Measurements from ENCODE around the gene HAT1.

HAT1 gene

DNA sequence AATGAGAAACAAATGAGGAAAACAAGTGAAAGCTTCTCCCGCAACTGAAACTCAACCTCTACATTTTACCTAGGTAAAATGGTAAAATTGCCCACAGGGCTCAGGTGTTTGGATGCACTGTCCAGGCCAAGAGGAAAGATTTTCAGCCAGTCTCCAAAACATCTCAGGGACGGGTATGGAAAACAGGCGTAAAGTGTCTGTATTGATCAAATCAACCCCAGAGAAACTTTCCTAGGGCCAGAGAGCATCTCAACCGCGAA is 361 bp upstream of the HAT1 start:
- DNase-seq: no peak

DNA sequence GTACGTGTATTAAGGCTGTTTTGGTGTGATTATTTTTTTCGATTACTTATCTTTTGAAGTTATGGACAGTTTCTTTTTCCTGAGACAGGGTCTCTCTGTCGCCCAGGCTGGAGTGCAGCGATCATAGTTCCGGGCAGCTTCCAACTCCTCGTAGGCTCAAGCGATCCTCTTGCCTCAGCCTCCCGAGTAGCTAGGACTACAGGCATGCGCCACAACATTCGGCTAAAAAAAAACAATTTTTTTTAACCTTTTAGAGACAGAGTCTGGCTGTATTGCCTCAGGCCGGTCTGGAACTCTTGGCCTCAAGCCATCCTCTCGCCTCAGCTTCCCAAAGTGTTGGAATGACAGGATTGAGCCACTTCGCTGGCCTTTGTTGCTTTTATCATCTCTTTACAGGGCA is 945 bp downstream of the HAT1 start:
- DNase-seq: peak; percentile 48

DNA sequence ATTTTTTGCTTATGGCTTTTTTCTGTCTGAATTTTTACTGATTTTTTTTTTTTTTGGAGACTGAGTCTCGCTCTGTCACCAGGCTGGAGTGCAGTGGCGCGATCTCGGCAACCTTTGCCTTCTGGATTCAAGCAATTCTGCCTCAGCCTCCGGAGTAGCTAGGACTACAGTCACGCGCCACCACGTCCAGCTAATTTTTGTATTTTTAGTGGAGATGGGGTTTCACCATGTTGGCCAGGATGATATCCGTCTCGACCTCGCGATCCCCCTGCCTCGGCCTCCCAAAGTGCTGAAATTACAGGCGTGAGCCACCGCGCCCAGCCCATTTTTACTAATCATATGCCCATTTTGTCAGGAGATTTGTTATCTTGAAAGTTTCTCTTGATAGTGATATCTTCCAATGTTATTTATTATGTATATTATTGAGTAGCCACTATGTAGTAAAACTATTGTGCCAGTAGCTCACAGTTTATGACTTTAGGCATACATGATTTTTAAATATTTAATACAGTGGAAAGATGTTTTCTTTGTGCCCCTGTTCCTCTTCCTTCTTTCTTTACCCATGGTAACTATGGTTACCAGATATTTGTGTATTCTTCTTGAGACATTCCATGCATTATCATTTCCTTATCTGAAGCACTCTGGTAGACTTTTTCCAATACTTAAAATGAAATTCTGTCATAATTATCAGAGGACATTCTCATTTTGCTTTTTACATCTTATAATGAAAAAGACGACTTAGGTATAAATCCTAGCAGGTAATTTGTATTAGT is 2.1 kb downstream of the HAT1 start:
- DNase-seq: no peak

DNA sequence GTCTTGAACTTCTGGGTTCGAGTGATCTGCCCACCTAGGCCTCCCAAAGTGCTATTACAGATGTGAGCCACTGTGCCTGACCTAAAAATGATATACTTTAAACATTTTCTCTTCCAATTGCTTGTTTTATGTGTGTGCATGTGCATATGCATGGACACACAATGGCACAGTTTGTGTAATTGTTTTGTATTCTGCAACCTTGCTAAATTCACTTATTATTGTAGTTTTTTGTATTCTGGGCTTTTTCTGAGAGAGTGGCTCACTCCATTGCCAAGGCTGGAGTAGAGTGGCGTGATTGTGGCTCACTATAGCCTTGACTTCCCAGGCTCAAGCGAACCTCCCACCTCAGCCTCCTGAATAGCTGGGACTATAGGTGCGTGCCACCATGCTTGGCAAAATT is 8.1 kb downstream of the HAT1 start:
- DNase-seq: no peak

DNA sequence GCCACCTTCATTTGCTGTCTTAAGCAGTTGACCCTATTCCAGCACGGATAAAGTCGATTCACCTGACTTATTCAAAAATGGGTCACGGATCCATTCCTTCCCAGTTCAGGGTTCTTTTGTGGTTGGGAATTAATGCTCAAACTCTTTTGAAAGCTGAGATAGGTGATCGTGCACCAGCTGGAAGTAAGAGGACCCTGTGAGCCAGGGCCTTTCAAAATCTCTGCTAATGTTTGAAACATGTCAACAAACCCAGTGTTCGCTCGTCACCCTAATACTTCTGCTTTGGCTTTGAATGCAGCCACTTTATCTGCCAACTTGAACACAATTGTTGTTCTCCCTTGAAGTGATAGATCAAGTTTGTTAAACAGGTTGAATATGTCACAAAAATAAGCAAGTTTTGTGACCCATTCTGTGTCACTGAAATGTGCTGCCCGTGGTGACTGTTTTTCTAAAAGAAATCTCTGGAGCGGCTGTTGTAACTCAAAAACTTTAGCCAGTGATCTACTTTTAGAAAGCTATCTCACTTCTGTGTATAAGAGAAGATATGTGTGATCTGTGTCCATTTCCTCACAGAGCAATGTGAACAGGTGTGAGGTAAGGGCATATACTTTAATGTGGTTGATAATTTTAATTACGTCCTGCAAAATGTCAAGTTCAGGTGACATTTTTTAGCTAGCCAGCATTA is 16.9 kb downstream of the HAT1 start:
- no peak for DNase-seq

DNA sequence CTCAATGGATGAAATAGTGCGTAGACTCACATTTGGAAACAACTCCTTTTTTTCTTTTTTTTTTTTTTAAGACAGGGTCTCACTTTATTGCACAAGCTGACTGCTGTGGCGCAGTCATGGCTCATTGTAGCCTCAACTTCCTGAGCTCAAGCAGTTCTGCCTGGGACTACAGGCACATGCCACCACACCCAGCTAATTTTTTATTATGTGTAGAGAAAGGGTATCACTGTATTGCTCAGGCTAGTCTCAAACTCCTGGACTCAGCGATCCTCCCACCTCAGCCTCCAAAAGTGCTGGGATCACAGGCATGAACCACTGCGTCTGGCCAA is 17.4 kb downstream of the HAT1 start:
- DNase-seq: no peak

DNA sequence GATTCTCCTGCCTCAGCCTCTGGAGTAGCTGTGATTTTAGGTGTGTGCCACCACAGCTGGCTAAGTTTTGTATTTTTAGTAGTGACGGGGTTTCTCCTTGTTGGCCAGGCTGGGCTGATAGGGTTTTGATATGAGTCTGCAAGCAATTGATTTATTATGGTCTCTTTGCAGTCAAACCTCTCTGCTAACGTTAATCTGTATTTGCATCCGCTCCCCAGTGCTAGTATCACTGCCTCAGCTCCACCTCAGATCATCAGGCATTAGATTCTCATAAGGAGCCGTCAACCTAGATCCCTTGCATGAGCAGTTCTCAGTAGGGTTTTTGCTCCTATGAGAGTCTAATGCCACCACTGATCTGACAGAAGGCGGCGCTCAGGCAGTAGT is 19.0 kb downstream of the HAT1 start:
- DNase-seq: no peak

DNA sequence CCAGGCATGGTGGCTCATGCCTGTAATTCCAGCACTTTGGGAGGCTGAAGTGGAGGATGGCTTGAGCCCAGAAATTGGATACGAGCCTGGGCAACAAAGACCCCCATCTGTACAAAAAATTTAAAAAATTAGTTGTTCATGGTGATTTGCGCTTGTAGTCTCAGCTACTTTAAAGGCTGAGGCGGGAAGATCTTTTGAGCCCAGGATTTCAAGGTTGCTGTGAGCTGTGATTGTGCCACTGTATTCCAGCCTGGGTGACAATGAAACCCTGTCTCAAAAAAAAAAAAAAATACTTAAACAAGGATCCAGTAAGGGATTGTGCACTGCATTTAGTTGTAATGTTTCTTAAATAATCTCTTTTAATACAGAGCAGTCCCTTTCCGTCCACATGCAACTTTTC is 21.6 kb downstream of the HAT1 start:
- no peak for DNase-seq

DNA sequence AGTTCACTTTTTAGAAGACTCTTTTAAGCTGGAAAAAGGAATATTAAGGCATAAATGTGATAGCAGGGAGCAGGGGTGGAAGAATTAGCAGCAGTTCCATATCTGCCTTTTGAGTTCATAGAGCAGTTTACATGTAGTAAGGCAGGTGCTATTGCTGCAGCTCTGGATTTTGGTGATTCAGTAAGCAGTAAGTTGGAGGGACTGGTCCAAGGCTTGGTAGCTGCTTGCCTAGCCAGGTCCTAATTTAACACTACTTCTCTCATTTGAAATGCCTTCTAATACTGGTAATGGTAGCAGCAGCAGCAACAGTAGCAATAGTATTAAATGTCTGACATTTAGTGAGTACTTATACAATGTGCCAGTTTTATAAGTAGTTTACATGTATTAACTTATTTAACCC is 30.0 kb downstream of the HAT1 start:
- no peak for DNase-seq

DNA sequence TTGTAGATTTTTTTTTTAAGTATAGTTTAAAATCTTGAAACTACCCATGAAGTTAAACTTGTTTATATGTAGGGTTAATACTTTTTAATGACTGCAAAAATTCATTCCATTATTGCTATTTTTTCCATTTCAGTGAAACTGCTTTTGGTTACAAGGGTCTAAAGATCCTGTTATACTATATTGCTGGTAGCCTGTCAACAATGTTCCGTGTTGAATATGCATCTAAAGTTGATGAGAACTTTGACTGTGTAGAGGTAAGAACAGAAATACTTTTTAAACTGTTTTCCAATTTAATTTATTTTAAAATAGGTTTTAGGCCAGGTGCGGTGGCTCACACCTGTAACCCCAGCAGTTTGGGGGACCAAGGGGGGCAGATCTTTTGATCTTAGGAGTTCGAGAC is 30.5 kb downstream of the HAT1 start:
- no peak for DNase-seq

DNA sequence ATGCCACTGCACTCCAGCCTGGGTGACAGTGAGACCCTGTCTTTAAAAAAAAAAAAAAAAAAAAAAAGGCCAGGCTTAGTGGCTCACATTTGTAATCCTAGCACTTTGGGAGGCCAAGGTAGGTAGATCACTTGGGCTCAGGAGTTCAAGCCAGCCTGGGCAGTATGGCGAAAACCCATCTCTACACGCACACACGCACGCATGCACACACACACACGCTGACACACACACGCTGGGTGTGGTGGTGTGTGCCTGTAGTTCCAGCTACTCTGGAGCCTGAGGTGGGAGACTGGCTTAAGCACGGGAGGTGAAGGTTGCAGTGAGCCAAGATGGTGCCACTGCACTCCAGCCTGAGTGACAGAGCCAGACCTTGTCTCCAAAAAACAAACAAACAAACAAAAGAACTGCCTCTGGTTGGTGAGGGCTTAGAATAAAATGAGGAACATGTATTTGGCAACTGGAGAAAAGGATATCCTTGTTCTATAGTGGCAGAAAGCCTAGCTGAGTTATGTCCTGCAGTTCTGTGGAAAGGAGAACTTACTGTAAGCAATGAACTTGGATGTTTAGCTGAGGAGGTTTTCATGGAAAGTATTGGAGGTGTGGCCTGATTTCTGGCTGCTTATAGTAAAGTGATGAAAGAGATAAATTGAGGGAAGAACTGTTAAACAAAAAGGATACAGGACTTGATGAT is 34.0 kb downstream of the HAT1 start:
- no peak for DNase-seq

DNA sequence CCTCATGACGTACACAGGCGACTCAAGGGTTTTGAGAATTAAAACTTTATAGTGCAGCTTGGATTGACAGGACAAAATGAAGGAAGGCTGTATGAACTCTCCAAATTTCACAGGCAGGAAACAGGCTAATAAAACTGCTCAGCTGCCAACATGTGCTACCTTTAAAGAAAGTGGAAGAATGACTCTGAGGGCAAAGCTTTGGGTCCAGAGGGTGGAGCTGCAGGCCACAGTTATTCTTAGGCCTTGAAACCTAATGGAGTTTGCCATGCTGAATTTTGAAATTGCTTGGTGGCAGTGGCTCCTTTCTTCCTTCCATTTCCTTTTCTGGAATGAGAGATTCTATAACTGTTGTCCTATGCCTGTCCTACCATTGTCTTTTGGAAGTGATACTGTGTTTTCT is 34.8 kb downstream of the HAT1 start:
- DNase-seq: peak; percentile 29

DNA sequence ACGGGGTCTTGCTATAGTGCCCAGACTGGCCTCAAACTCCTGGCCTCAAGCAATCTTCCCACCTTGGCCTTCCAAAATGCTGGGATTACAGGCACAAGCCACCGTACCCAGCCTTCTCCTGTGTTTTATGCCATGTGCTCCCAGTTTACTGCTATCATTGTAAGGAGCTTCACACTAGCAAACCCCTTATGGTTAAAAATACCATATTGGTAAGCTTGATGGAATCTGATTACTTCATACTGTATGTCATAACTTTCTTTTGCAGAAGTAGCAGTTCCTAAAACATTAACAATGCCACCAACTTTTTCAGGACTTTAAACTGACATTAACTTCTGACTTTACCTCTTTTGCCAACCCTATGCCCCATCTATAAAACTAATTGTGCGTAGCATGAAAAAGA is 36.2 kb downstream of the HAT1 start:
- no peak for DNase-seq

DNA sequence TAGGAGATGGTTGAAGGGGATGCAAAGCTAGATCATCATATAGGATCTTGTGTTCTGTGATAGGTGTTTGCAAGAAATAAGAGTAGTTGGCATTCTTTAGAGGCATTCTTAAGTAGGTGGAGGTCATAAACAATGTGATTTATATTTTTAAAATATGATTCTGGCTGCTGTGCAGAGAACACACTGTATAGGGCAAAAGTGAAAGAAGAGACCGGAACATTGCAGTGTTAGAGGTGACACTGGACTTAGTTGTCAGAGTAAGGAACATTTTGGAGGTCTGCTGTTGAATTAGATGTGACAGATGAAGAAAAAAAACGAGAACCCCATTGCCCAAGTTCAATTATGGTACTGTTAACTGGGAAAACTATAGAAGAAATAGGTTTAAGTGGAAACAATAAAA is 37.7 kb downstream of the HAT1 start:
- no peak for DNase-seq

DNA sequence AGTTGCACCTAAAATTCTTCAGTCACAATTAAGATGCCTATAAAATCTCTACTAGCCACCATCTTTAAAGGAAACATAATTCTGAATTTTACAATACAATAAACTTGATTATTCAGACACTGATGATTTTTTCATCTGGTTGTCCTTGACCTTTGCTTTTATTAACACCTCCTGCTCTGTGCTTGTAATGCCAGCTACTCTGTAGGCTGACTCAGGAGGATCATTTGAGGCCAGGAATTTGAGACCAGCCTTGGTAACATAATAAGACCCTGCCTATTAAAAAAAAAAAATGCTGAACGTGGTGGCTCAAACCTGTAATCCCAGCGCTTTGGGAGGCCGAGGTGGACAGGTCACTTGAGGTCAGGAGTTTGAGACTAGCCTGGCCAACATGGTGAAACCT is 38.3 kb downstream of the HAT1 start:
- no peak for DNase-seq

DNA sequence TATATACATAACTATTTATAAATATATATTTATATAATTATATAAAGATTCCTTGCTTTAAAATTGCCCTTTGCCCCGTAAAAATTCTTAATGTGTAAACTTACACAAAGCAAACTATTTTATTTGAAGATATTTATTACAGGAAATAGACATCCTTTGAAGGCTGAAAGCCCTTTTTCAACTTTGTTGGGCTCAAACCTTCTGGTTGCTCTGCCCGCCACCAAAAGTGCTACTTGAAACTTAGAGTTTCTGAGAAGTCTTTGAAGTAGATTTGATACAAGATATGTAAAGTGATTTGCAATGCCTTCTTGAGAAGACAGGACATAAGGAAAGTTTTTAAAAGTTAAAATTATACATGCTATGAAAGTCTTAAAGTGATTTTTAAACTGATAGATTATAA is 40.9 kb downstream of the HAT1 start:
- no peak for DNase-seq

DNA sequence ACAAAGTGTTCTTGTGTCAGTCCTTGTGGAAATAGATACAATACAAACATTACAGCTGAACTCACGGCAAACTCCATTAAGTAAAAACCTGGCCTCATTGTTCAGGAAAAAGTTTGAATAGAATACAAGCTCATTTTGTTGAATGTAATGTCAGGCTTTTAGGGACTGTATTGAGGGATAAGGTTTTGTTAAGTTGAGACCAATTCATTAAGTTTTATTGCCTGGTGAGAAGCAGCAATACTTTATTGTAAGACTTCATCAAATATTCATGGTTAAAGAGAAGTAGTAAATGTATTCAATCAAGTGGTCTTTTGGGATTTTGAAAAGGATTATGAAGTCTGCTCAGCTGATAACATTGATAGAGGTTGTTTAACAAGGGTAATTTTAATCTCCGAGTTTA is 42.0 kb downstream of the HAT1 start:
- no peak for DNase-seq

DNA sequence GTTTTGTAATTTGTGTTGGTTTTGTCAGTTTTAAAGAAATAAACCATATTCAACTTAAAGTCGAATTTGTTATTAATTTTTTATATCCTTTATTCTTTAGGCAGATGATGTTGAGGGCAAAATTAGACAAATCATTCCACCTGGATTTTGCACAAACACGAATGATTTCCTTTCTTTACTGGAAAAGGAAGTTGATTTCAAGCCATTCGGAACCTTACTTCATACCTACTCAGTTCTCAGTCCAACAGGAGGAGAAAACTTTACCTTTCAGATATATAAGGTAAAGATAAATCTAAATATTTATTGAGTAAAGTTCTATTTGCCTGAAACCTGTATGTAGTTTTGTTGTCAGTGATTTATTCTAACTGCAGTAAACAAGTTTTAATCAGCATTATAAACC is 43.0 kb downstream of the HAT1 start:
- no peak for DNase-seq

DNA sequence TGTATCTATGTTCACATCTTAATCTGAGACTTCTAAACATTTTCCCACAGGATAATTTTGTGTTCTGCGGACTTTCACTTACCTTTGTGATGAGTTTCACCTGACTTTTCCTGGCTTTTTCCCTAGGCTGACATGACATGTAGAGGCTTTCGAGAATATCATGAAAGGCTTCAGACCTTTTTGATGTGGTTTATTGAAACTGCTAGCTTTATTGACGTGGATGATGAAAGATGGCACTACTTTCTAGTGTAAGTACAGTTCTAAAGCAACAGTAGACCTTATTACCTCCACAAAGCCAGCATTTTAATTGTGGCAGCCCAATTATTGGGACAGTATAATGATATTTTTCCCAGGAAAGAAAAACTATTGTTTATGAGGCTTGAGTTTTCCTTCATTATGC is 43.4 kb downstream of the HAT1 start:
- no peak for DNase-seq

DNA sequence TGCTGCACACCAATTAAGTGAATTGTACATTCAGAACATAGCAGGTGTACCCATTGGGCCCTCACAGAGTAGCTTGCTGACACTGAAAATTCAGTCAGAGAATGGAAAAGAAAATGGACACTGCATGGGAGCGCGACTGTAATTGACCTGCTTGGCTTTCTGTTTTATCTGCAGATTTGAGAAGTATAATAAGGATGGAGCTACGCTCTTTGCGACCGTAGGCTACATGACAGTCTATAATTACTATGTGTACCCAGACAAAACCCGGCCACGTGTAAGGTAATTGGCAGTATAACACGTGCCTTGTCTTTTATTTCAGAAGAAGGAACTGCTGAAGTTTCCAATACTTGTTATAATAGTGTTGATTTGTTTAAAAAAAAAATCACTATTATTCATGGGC is 44.0 kb downstream of the HAT1 start:
- no peak for DNase-seq

DNA sequence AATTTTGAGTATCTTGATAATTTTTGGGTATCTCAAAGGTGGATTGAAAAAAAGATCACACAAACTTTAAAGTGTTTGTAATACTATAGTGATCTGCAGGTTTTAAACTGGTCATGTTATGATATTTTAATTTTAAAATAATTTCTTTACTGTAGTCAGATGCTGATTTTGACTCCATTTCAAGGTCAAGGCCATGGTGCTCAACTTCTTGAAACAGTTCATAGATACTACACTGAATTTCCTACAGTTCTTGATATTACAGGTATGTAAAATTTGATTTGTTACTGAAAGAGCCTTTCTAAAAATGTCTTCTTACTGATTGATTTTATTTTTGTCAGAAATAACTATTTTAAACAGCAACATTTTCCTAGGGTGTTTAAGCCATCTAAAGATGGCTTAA is 44.4 kb downstream of the HAT1 start:
- no peak for DNase-seq

DNA sequence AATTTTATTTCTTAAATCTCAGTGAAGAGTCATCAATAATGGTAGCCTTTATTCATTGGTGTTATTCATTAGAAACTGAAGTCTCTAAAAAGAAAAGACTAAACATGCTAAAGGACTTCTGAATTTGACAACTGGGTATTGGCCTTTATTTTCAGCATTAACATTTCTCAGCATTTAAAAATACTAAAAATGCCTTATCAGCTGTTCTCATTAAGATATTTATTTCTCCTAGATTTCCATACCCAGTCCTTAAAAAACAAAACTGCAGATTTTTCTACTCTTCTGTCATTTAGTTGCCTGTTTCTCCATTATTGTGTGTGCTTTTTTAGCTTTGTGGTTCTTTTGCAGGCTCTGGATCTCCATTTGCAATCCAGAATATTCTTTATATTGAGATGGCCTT is 46.2 kb downstream of the HAT1 start:
- DNase-seq: no peak

DNA sequence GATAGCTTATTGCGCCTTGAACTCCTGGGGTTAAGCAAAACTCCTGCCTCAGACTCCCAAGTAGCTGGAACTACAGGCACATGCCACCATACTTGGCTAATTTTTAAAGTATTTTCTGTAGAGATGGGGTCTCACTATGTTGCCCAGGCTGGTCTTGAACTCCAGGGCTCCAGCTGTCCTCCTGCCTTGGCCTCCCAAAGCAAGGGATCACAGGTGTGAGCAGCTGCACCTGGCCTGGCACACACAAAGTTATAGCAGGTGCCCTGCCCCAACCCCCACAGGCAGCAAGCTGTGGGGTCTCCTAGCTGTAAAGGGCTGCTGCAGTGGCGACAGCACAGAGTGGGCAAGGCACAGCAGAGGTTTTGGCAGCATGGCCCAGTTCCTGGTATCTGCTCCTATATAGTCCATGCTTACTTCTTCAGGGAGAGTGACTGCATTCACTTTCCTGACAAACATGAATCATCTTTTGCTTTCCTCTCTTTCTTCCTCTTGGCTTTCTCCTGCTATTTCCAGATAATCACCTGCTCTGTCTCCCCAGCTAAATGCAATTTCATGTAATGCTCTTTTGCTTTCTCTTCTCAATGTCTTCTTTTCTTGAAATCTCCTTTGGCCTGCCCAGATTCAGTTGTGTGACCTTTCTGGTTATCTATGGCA is 50.2 kb downstream of the HAT1 start:
- DNase-seq: no peak

DNA sequence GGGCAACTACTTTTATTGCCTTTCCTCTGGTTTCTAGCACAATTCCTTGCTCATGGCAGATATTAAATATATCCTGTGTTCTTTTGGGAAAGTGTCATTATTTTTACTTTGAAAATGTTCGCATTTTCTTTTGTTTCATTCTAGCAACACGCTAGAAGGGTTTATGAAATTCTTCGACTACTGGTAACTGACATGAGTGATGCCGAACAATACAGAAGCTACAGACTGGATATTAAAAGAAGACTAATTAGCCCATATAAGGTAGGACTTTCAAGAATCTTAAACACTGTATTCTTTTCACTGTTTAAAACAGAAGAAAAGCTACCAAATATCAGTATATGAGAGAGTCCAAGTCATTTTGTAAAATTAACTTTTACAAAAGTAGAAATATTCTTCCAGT is 56.8 kb downstream of the HAT1 start:
- no peak for DNase-seq

Data from DMS53 (cell line).